Astrocyte (in vitro differentiated cells and primary cell): Measurements from ENCODE around the gene CACNA1B. TPM values are rescaled to one million over a fixed set of nuclear protein-coding genes. Genes with fewer than 3 reads are reported as not detected.

Experiments
- DNase-seq: peaks from one replicate; pipeline ENCODE4 v3.0.0-alpha.2; 2010; ENCODE audit warnings: low read depth
- FAIRE-seq: peaks from 2 replicates; lab custom pipeline; 2011; peaks lifted over from hg19 to GRCh38; lab: Jason Lieb, UNC
- H2AFZ ChIP-seq: 2 replicates; pipeline ENCODE4 v1.6.0; 2012; ENCODE audit warnings: low read depth, low read length, inconsistent platforms
- H3K27ac ChIP-seq: 2 replicates; pipeline ENCODE4 v1.5.1; 2011; ENCODE audit warnings: low read depth, low read length, inconsistent platforms
- H3K27me3 ChIP-seq: 2 replicates; pipeline ENCODE4 v1.6.0; 2011; ENCODE audit warnings: low read length, inconsistent platforms; ENCODE audit not compliant: insufficient read depth
- H3K36me3 ChIP-seq: 2 replicates; pipeline ENCODE4 v1.5.1; 2011; ENCODE audit warnings: low read length, inconsistent platforms; ENCODE audit not compliant: insufficient read depth
- H3K4me1 ChIP-seq: 2 replicates; pipeline ENCODE4 v1.5.1; 2011; ENCODE audit warnings: low read length, inconsistent platforms; ENCODE audit not compliant: insufficient read depth
- H3K4me2 ChIP-seq: 2 replicates; pipeline ENCODE4 v1.6.0; 2012; ENCODE audit warnings: low read length, inconsistent platforms
- H3K4me3 ChIP-seq: 2 replicates; pipeline ENCODE4 v1.5.1; 2011; ENCODE audit warnings: low read depth, mild to moderate bottlenecking, low read length, inconsistent platforms; ENCODE audit not compliant: insufficient read depth
- H3K79me2 ChIP-seq: 2 replicates; pipeline ENCODE4 v1.6.0; 2012; ENCODE audit warnings: mild to moderate bottlenecking, low read length, inconsistent platforms; ENCODE audit not compliant: insufficient read depth
- H3K9ac ChIP-seq: 2 replicates; pipeline ENCODE4 v1.6.0; 2012; ENCODE audit warnings: mild to moderate bottlenecking, low read length, inconsistent platforms
- H3K9me3 ChIP-seq: 2 replicates; pipeline ENCODE4 v1.5.1; 2012; ENCODE audit warnings: low read depth, mild to moderate bottlenecking, low read length, inconsistent platforms; ENCODE audit not compliant: insufficient read depth
- H4K20me1 ChIP-seq: 2 replicates; pipeline ENCODE4 v1.6.0; 2012; ENCODE audit warnings: low read length, inconsistent platforms; ENCODE audit not compliant: insufficient read depth
- H3K27ac Mint-ChIP-seq: one replicate; pipeline ENCODE4 v1.8.0; 2021; ENCODE audit warnings: mild to moderate bottlenecking, mixed read lengths; ENCODE audit not compliant: unreplicated experiment
- H3K27me3 Mint-ChIP-seq: one replicate; pipeline ENCODE4 v1.8.0; 2021; ENCODE audit warnings: low read depth, mixed read lengths; ENCODE audit not compliant: unreplicated experiment
- H3K36me3 Mint-ChIP-seq: one replicate; pipeline ENCODE4 v1.8.0; 2021; ENCODE audit warnings: low read depth, mixed read lengths; ENCODE audit not compliant: unreplicated experiment
- H3K4me1 Mint-ChIP-seq: one replicate; pipeline ENCODE4 v1.8.0; 2021; ENCODE audit warnings: low read depth, mixed read lengths; ENCODE audit not compliant: unreplicated experiment
- H3K4me3 Mint-ChIP-seq: one replicate; pipeline ENCODE4 v1.8.0; 2021; ENCODE audit warnings: mild to moderate bottlenecking, moderate library complexity, mixed read lengths; ENCODE audit not compliant: unreplicated experiment
- H3K9me3 Mint-ChIP-seq: one replicate; pipeline ENCODE4 v1.8.0; 2021; ENCODE audit warnings: mild to moderate bottlenecking, mixed read lengths; ENCODE audit not compliant: unreplicated experiment
- EZH2 ChIP-seq: IDR thresholded peaks from 2 replicates; pipeline ENCODE4 v1.6.1; 2012; ENCODE audit warnings: mild to moderate bottlenecking, low read length, inconsistent platforms; ENCODE audit not compliant: insufficient read depth
- total RNA-seq: library from RNA; stranded (reverse); gene quantifications from 2 replicates; pipeline ENCODE4 v1.2.1, GENCODE V29; 2021
- TF ChIP-seq, protein P1 (sequence below): IDR thresholded peaks from 2 replicates; pipeline ENCODE4 v1.5.1; 2011; ENCODE audit warnings: low read depth, mild to moderate bottlenecking, inconsistent platforms, low read length, moderate library complexity; ENCODE audit not compliant: insufficient read depth

Gene CACNA1B
- total RNA-seq, 1 donor from 2014 or later, result 3.1 TPM

DNA sequence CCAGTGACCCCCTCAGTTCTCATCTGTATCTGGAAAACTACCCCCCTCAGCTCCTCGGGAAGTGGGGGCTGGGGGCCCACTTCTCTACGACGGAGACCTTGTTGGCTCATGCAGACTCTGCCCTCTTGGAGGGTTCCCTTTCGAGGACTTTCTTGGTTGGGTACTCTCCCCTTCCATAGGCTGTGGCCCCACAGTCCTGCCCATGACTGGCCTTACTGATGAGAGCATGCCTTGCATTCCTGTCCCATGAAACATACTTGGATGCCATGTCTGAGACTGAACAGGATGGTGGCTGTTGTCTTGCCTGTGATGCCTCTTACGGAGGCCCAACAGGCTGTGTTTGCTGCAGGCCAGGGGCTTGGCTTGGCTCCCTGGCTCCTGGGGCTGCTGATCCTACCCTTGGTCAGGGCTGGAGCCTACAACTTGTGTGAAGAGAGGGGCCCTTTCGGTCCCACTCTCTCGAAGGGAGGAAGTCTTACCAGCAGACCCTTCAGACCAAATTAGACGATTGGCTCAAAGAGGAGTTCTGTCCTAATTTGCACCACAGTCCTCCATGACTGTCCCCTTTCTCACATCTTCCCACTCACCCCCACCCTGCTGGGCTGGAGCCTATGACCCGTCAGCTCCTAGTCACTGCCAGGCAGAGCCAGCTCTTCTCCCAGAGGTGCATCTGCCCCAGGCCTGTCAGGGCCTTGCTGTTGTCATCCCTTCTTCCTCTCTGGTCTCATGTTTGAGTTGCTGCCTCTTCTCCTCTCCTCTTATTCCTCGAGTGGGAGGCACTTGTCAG is 109.9 kb downstream of the CACNA1B start:
- TF ChIP-seq, protein P1, sequence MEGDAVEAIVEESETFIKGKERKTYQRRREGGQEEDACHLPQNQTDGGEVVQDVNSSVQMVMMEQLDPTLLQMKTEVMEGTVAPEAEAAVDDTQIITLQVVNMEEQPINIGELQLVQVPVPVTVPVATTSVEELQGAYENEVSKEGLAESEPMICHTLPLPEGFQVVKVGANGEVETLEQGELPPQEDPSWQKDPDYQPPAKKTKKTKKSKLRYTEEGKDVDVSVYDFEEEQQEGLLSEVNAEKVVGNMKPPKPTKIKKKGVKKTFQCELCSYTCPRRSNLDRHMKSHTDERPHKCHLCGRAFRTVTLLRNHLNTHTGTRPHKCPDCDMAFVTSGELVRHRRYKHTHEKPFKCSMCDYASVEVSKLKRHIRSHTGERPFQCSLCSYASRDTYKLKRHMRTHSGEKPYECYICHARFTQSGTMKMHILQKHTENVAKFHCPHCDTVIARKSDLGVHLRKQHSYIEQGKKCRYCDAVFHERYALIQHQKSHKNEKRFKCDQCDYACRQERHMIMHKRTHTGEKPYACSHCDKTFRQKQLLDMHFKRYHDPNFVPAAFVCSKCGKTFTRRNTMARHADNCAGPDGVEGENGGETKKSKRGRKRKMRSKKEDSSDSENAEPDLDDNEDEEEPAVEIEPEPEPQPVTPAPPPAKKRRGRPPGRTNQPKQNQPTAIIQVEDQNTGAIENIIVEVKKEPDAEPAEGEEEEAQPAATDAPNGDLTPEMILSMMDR, result no peak
- no peak for TF ChIP-seq EZH2
- Mint-ChIP-seq H3K27ac (peak overlapping the region; percentile 77), H3K36me3 (peaks cover 33% of the 10 kb centered on the region), H3K9me3 (peaks cover 17% of the 10 kb centered on the region), H3K27me3 (peaks cover 2% of the 10 kb centered on the region), H3K4me3 (no peak overlapping the region), H3K4me1 (peaks cover 18% of the 10 kb centered on the region)
- H3K9me3 ChIP-seq, result peaks cover 10% of the 10 kb centered on the region
- FAIRE-seq (no peak), DNase-seq (no peak)
- H3K4me1 ChIP-seq, result no peaks in the 10 kb centered on the region
- no peak overlapping the region for H3K27ac ChIP-seq
- no peak overlapping the region for H2AFZ ChIP-seq
- H3K4me3 ChIP-seq, result no peak overlapping the region
- H3K36me3 ChIP-seq, result no peaks in the 10 kb centered on the region
- no peaks in the 10 kb centered on the region for H3K27me3 ChIP-seq
- no peaks in the 10 kb centered on the region for H4K20me1 ChIP-seq
- H3K4me2 ChIP-seq, result no peak overlapping the region
- no peak overlapping the region for H3K9ac ChIP-seq
- no peaks in the 10 kb centered on the region for H3K79me2 ChIP-seq

DNA sequence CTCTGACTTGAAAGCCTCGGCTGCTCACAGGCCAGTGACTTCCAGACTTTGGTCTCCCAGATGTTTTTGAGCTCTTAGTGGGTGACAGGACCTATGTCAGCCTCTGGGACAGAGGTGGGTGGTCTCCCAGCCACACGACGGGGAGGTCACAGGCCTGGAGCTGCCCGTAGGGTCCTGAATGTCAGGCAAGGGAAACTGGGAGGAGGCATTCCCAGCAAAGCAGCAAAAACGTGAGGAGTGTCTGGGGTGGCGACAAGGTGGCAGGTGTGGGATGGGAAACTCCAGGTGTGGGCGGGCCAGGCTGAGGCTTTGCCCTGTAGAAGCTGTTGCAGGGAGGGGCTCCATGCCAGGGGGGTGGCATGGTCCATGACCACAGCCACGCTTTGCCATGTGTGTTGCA is 110.5 kb downstream of the CACNA1B start:
- no peaks in the 10 kb centered on the region for H3K27me3 ChIP-seq
- Mint-ChIP-seq H3K27me3 (peaks cover 2% of the 10 kb centered on the region), H3K4me1 (peaks cover 18% of the 10 kb centered on the region), H3K4me3 (peak overlapping the region; percentile 43), H3K27ac (no peak overlapping the region), H3K36me3 (peaks cover 33% of the 10 kb centered on the region), H3K9me3 (peaks cover 17% of the 10 kb centered on the region)
- H3K36me3 ChIP-seq, result no peaks in the 10 kb centered on the region
- DNase-seq (no peak), FAIRE-seq (no peak)
- peaks cover 10% of the 10 kb centered on the region for H3K9me3 ChIP-seq
- no peak overlapping the region for H3K9ac ChIP-seq
- H3K4me2 ChIP-seq, result no peak overlapping the region
- no peaks in the 10 kb centered on the region for H3K4me1 ChIP-seq
- no peak overlapping the region for H3K4me3 ChIP-seq
- H3K79me2 ChIP-seq, result no peaks in the 10 kb centered on the region
- no peak overlapping the region for H3K27ac ChIP-seq
- TF ChIP-seq, protein P1, result no peak
- no peak for TF ChIP-seq EZH2
- no peaks in the 10 kb centered on the region for H4K20me1 ChIP-seq
- H2AFZ ChIP-seq, result no peak overlapping the region

DNA sequence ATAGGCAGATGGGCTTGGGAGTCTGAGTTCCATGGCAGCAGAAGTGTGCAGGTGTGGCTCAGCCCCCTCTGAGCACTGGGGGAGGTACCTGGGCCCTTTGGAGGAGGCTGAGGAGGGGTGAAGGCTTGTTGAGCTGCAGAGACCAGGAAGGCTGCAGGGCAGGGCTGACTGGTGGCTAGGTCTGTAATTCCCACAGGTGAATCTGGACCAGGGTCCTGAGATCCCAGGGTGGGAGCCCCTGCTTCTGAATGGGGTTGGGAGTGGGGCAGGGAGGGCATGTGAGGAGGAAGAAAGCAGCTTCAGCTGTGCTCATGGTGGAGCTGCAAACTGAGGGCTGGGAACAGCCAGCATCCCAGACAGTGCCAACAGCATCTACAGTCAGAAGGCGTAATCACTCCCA is 111.1 kb downstream of the CACNA1B start:
- Mint-ChIP-seq H3K27ac (no peak overlapping the region), H3K4me3 (no peak overlapping the region), H3K36me3 (peaks cover 31% of the 10 kb centered on the region), H3K9me3 (peaks cover 17% of the 10 kb centered on the region), H3K27me3 (peaks cover 2% of the 10 kb centered on the region), H3K4me1 (peaks cover 18% of the 10 kb centered on the region)
- Histone ChIP-seq H4K20me1 (no peaks in the 10 kb centered on the region), H2AFZ (no peak overlapping the region), H3K9me3 (peaks cover 10% of the 10 kb centered on the region), H3K4me1 (no peaks in the 10 kb centered on the region), H3K27me3 (no peaks in the 10 kb centered on the region), H3K9ac (no peak overlapping the region), H3K36me3 (no peaks in the 10 kb centered on the region), H3K79me2 (no peaks in the 10 kb centered on the region), H3K27ac (no peak overlapping the region), H3K4me3 (no peak overlapping the region), H3K4me2 (no peak overlapping the region)
- FAIRE-seq (no peak), DNase-seq (no peak)
- no peak for TF ChIP-seq EZH2
- TF ChIP-seq, protein P1, result no peak
